NAMALWA (cell line): Measurements from ENCODE around the gene KISS1R.
"Not testable (repeated sequence)": the region's sequence is repeated elsewhere in the genome, so short reads cannot be mapped to it uniquely, and the experiment has no call there.

ENCODE experiments used
- DNase-seq: peaks from one replicate; pipeline ENCODE4 v3.0.0-alpha.2; 2015; ENCODE audit warnings: low spot score

Gene KISS1R

GRCh38 chr19:917323-918151, at the start of gene KISS1R:
Gene KISS1R (plus strand): TSS chr19:917333. CDS start chr19:917503, 170 bp downstream.
- peak; percentile 62 for DNase-seq

DNA sequence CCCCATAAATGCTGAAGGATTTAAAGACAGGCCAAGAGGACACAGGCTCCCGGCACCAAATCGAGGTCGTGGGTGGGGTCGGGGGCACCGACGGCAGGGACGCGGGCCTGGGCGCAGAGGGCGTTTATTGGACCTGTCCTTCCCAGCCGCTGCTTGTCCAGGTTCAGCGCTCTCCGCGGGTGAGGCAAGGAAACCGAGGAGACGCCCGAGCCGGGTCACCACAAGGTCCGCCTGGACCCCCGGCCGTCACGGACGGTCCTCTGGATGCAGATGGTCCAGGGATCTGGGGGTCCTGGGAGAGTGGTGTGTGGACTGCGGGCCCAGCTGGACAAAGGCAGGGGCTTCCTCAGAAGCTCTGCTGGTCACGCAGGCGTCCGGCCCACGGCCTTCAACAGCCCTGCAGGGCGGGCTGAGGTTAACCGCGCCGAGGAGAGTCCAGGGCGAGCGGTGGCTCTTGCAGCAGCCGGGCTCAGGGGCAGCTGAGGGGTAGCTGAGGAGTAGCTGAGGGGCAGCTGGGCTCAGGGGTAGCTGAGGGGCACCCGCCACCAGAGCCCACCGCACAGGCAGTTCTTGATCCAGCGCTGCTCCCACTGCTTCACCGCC, 49.2 kb upstream of the KISS1R start:
- no peak for DNase-seq

DNA sequence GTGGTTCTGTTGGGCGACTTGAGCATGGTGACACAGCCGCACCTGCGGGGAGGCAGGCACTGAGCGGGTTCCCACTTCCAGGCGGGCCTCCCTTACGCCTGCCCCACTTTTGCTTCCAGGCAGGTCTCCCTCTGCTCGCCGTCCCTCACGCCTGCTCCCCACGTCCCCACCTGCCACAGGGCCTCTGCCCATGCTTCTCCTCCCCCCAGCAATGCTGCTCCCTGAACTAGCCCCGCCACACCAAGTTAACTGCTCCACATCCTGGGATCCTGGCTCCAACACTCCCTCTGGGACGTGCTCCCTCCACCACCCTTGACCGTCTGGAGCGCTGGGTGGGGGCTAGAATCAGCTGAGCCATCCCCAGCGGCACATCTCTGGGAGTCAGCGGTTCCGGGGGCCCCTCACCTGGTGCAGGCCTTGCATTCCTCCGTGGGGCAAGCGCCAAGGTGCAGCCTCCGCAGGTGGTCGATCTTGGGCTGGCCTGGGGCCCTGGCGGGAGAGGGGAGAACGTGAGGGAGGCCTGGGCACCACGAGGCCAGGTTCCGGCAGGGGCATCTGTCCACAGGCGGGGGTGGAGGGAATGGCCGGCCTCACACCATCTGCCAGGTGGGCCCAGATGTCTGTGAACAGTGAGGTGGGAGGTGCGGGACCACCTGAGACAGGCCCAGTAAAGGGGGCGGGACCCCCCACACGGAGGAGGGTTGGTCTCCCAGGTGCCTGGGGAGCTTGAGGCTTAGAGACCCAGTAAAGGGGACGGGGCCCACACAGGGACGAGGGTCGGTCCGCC, 48.5 kb upstream of the KISS1R start:
- DNase-seq, result no peak

DNA sequence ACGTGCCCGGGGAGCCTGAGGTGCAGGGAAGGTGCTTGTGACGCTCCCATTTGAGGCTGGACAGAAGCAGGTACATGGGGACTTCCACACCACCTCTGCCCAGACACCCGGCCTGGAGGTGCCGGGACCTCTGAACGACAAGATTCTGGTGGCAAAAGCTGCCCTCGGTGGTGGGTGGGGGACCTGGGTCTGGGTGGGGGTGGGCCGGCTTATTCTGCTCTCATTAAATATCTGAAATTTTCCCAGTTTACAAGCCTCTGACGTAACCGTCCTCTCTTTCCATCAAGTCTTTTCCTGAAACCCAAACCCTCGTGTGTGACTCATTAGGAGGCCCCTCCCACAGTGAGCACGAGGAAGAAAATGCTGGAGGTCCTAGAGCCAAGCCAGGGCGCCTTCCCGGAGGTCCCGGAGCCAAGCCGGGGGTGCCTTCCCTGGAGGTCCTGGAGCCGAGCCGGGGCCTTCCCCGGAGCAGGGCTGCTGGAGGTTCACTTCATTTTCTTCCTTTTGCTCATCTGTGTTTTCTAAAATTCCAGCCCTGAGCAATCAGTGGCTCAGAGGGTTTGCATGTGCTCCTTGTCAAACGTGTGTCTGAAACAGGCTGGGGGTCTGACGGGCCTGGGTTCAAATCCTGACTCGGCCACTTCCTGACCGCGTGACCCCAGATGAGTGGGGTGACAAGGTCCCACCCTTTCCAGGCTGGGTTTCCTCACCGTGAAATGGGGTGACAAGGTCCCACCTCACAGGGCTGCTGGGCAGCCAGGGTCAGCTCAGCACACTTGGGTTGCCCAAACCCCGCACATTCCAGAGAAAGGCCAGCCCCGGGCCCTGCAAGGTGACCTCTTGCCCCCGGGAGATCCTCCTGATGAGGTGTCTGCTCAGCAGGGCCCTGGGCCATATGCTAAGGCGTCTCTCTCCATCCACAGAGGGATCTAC, 47.6 kb upstream of the KISS1R start:
- DNase-seq, result no peak

DNA sequence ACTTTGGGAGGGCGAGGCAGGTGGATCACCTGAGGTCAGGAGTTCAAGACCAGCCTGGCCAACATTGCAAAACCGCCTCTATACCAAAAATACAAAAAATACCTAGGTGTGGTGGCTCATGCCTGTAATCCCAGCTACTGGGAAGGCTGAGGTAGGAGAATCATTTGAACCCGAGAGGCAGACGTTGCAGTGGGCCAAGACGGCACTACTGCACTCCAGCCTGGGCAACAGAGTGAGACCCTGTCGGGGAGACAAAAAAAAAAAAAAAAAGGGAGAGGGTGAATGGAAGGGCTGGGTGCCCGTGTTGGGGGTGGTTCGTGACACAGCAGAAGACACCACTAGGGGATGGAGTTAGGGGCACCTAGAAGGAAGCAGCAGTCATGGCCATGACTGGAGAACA, 46.8 kb upstream of the KISS1R start:
- DNase-seq, result no peak

DNA sequence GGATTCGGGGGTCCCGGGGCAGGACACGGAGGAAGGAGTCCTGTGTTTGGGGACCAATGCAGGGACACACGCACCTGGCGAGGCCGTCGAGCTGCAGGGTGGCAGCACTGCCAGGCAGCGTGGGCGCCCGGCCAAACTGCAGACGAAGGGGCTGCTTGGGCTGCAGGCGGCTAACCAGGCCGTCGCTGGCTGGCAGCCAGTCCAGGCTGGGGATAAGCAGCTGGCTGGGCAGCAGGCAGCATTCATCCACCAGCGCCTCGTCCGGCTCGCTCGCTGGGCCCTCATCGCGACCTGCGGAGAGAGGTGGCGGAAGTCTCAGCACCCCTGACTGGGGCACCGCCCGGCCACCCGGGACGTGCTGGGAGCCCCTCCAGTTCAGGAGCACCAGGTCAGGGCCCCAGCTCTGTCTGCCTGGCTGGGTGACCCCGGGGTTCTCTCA, 46.2 kb upstream of the KISS1R start:
- DNase-seq, result no peak

DNA sequence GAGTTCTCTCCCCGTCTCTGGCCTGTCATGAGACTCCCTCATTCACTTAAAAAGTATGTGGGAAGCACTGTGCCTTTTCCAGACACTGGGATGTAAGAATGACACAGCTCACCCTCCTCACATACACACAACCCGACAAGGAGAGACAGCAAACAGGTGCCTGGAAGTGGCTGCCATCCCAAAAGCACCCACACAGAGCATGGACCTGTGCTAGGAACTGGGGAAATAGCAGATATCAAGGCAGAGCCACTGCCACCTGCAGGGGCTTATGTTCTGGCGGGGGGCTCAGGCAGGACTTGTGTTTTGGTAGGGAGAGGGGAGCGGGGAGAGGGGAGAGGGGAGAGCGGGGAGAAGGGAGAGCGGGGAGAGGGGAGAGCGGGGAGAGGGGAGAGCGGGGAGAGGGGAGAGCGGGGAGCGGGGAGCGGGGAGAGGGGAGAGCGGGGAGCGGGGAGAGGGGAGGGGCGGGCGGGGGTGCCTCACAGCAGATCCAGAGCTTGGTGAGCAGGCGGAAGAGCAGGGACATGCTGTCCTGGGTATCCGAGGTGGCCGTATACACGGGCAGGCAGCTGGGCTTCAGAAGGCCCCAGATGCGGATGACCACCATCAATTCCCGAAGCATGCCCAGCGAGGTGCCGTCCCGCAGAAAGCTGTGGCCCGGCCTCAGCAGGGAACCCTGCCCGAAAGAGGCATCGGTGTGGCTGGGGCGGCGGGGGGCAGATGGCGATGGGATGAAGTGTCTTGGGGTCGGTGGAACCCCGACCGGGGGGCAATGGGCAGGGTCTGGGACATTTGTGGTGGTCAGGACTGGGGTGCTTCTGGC, 45.5 kb upstream of the KISS1R start:
- no peak for DNase-seq

DNA sequence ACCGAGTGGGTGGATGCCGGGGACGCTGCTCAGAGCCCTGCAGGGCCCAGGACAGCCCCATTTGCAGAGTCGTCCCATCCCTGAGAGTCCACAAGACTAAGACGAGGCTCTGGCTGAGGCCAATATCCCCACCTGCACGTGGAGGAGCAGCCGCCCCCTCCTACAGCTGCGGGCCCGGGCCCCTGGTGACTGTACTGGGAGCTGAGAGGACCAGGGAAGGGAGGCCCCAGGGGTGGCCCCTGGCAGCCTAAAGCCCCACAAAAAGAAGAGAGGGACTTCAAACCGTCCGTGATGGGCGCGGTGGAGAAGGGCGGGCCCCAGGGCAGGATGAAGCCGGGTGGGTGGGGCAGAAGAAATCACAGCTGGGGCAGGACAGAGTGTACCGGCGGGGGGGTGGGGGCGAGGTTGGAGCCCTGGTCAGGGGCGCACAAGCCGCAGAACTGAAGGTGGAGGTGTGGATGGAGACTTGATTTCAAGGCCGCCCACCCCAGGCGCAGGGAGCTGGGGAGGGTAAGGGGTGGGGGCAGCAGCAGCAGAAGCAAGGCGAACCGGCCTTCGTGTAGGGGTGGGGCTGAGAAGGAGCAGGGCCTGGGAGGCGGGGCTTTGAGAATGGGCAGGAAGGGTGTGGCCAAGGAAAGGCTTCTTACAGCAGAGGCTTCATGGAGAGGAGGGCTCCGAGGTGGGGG, 44.7 kb upstream of the KISS1R start:
- DNase-seq, result peak; percentile 95

DNA sequence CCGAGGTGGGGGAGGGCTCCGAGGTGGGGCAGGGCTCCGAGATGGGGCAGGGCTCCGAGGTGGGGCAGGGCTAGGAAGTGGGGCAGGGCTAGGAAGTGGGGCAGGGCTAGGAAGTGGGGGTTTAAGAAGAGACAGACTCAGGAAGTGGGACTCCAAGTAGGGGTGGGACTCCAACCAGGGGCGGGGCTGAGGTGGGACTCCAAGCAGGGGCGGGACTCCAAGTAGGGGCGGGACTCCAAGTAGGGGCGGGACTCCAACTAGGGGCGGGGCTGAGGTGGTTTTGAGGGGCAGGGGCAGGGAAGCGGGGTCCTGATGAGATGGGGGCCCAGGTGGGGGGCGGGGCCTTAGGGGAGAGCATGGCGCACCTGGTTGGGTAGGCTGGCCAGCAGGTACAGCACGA, 44.0 kb upstream of the KISS1R start:
- DNase-seq, result peak; percentile 91

DNA sequence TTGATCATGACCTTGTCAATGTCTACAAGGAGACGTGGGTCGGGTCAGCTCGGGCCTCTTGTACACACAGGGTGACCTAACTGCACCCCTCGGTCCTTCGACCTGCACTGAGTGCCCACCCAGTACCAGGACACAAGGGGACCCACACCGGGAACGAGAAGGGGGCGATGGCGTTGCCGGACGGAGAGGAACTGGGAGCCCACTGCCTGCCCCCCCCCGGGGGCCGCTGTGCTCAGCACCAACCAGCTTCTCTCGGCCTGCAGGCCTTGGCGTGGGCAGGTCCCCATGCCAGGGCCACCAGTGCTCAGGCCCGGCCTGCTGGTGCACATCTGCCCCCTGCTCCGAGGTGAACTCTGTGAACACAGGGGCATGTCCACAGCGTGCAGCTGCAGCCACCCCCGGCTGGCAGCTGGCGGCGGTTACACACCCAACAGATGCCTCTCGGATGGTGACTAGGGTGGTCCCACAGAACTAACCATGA, 43.5 kb upstream of the KISS1R start:
- no peak for DNase-seq

GRCh38 chr19:875265-875879, 41.8 kb upstream of the KISS1R start:
- peak; percentile 56 for DNase-seq

GRCh38 chr19:876089-876488, 41.0 kb upstream of the KISS1R start:
- no peak for DNase-seq

DNA sequence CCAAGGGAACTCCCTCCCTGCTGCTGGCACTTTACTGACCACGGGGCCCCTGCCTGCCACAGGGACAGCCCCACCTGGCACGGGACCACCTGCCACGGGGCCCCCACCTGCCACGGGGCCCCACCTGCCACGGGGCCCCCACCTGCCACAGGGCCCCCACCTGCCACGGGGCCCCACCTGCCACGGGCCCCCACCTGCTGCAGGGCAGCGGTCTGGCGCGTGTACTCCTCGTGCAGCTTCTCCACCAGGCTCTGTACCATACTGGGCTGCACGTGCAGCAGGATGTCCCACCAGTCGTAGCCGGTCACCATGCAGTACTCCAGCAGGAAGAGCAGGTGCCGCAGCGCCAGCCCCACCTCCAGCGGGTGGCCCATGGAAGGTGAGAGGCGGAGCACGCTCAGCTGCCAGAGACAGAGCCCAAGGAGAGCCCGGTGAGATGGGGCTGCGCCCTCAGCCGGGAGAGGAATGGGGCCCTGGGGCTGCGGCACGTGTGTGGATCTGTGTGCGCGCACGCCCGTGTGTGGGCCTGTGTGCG, 40.3 kb upstream of the KISS1R start:
- no peak for DNase-seq

GRCh38 chr19:877992-878660, 39.0 kb upstream of the KISS1R start:
- DNase-seq, result not testable (repeated sequence)

DNA sequence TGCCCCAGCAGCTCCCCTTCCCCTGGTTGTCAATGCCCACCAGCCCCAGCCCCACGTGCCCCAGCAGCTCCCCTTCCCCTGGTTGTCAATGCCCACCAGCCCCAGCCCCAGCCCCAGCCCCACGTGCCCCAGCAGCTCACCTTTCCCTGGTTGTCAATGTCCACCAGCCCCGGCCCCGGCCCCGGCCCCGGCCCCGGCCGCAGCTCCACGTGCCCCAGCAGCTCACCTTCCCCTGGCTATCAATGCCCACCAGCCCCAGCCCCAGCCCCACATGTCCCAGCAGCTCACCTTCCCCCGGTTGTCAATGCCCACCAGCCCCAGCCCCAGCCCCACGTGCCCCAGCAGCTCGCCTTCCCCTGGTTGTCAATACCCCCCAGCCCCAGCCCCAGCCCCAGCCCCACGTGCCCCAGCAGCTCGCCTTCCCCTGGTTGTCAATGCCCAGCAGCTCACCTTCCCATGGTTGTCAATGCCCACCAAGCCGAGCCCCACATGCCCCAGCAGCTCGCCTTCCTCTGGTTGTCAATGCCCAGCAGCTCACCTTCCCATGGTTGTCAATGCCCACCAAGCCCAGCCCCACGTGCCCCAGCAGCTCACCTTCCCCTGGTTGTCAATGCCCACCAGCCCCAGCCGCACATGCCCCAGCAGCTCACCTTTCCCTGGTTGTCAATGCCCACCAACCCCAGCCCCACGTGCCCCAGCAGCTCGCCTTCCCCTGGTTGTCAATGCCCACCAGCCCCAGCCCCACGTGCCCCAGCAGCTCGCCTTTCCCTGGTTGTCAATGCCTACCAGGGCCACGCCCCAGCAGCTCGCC, 38.2 kb upstream of the KISS1R start:
- DNase-seq, result not testable (repeated sequence)

DNA sequence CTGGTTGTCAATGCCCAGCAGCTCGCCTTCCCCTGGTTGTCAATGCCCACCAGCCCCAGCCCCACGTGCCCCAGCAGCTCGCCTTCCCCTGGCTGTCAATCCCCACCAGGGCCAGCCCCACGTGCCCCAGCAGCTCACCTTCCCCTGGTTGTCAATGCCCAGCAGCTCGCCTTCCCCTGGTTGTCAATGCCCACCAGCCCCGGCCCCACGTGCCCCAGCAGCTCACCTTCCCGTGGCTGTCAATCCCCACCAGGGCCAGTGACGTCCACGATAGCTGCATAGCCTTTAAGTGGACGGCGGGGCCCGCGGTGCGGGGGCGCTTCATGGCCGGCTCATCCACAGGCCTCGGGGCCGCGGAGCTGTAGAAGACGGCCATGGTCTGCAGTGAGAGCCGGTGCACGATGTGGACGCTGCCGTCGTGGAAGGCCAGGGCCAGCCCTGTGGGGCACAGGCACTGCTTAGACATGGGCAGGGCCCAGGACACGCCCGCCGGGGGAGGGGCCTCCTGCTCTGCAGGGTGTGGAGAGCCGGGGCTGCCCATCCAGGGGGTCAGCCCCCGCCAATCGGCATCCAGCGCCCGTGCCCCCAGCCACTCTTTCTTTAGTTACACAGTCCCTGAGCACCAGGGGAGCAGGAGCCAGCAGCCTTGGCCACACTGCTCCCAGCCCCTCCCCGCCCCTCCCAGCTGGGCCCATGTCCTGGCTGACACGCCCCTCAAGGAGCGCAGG, 37.3 kb upstream of the KISS1R start:
- DNase-seq, result no peak

DNA sequence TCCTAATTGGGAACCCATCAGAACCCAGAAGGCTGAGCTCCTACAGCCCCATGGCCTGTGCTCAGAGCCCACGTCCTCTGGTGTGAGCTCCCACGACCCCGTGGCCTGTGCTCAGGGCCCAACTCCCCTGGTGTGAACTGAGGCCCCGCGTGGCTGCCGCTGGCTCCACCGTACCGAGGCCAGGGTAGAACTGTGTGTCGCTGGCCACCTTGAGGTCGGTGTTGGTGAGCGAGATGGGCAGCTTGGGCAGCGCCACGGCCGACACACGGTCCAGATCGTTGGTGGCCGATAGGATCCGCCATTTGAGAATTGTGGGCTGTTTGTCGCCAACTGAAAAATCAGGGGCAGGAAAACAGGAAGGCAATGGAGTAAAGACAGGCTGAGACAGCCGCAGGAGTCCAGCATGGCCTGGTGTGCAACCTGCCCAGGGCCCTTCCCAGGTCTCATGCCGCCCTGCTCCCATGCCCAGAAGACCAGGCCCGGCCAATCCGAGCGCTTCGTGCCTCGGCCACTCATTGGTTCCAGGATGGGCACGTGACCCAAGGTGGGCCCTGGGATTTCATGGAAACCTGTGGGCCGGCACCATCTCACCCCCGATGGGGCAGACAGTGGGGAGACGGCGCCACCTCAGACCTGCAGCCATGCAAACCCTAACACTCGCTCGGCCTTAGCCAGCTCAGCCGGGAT, 35.6 kb upstream of the KISS1R start:
- DNase-seq, result no peak
